H1 (cell line): ENCODE results near the gene MITF. TPM values are rescaled to one million over a fixed set of nuclear protein-coding genes. Genes with fewer than 3 reads are reported as not detected.

ENCODE experiments used
- CTCF ChIA-PET: fragments of 300-600 bp; sonication (Branson Sonifier 250); formaldehyde crosslinking; loops from one replicate; lab custom pipeline; 2021; ENCODE audit not compliant: partially characterized antibody; lab: Charles Lee
- POLR2A ChIA-PET: fragments of 300-600 bp; sonication (Branson Sonifier 250); formaldehyde crosslinking; loops from one replicate; lab custom pipeline; 2021; ENCODE audit warnings: inconsistent platforms; ENCODE audit not compliant: partially characterized antibody; lab: Charles Lee
- DNase-seq, 2 experiments: peaks; one replicate each; pipeline versions ENCODE4 v3.0.0 to v3.0.0-alpha.2; 2010 to 2022; ENCODE audit warnings: low spot score in 2 of 2, low read depth in 1 of 2, mixed read lengths in 1 of 2
- FAIRE-seq: peaks from 2 replicates; lab custom pipeline; 2011; peaks lifted over from hg19 to GRCh38; lab: Jason Lieb, UNC
- H2AFZ ChIP-seq: 2 replicates; pipeline ENCODE4 v1.8.1; 2012; ENCODE audit warnings: low read length, inconsistent platforms
- H2AK5ac ChIP-seq: 2 replicates; pipeline ENCODE4 v1.6.1; 2013; ENCODE audit warnings: low read depth, low read length
- H2BK120ac ChIP-seq: replicated peaks from 2 replicates; pipeline ENCODE3; 2013; ENCODE audit warnings: low read depth, low read length, inconsistent platforms
- H2BK12ac ChIP-seq: 2 replicates; pipeline ENCODE4 v1.6.1; 2013; ENCODE audit warnings: low read depth, low read length
- H2BK15ac ChIP-seq: 2 replicates; pipeline ENCODE4 v1.6.1; 2013; ENCODE audit warnings: low read length
- H2BK20ac ChIP-seq: 2 replicates; pipeline ENCODE4 v1.6.1; 2013; ENCODE audit warnings: low read length
- H2BK5ac ChIP-seq: 2 replicates; pipeline ENCODE4 v1.6.1; 2013; ENCODE audit warnings: low read depth, low read length
- H3K14ac ChIP-seq: 2 replicates; pipeline ENCODE4 v1.6.1; 2013; ENCODE audit warnings: inconsistent platforms; ENCODE audit not compliant: insufficient read length
- H3K18ac ChIP-seq: 2 replicates; pipeline ENCODE4 v1.6.1; 2013; ENCODE audit warnings: low read length; ENCODE audit errors: extremely low read depth
- H3K23ac ChIP-seq: 2 replicates; pipeline ENCODE4 v1.6.1; 2013; ENCODE audit warnings: inconsistent platforms; ENCODE audit not compliant: insufficient read length
- H3K23me2 ChIP-seq: 2 replicates; pipeline ENCODE4 v1.6.1; 2013; ENCODE audit warnings: low read depth, low read length
- H3K27ac ChIP-seq: 2 replicates; pipeline ENCODE4 v1.6.1; 2011; ENCODE audit warnings: low read depth, low read length, inconsistent platforms
- H3K27me3 ChIP-seq, 4 experiments: replicated peaks in 1 of 4; 1 replicate in 1 of 4; 2 replicates in 3 of 4; pipeline versions ENCODE4 v1.6.1 to v1.8.1; 2011 to 2013; ENCODE audit warnings: low read length in 3 of 4, mild to moderate bottlenecking in 3 of 4, inconsistent platforms in 2 of 4, mixed read lengths in 2 of 4, moderate library complexity in 1 of 4; ENCODE audit not compliant: control insufficient read depth in 3 of 4, insufficient read depth in 3 of 4; ENCODE audit errors: extremely low read depth in 1 of 4
- H3K36me3 ChIP-seq, 4 experiments: 2 replicates each; pipeline versions ENCODE4 v1.6.1 to v1.8.1; 2011 to 2013; ENCODE audit warnings: mild to moderate bottlenecking in 4 of 4, low read length in 3 of 4, moderate library complexity in 2 of 4, control low read depth in 1 of 4, inconsistent platforms in 1 of 4; ENCODE audit not compliant: insufficient read depth in 4 of 4, control insufficient read depth in 2 of 4
- H3K4ac ChIP-seq: replicated peaks from 2 replicates; pipeline ENCODE3; 2013; ENCODE audit warnings: low read length, low read depth, mixed read lengths, inconsistent platforms; ENCODE audit not compliant: insufficient read length
- H3K4me1 ChIP-seq, 4 experiments: replicated peaks in 1 of 4; 1 replicate in 1 of 4; 2 replicates in 3 of 4; pipeline versions ENCODE4 v1.6.1 to v1.8.1; 2011 to 2013; ENCODE audit warnings: low read length in 3 of 4, inconsistent platforms in 2 of 4, mixed read lengths in 1 of 4; ENCODE audit not compliant: insufficient read depth in 4 of 4, control insufficient read depth in 3 of 4
- H3K4me2 ChIP-seq, 2 experiments: 2 replicates each; pipeline versions ENCODE4 v1.6.1 to v1.8.1; 2011 to 2013; ENCODE audit warnings: low read depth in 2 of 2, low read length in 2 of 2, control low read depth in 1 of 2, inconsistent platforms in 1 of 2, mild to moderate bottlenecking in 1 of 2; ENCODE audit not compliant: insufficient read depth in 1 of 2
- H3K4me3 ChIP-seq, 4 experiments: fragments of 200-600, 300-600 bp in 1 of 4; sonication (generic), shearing (Covaris generic), sonication (Bioruptor Twin) in 1 of 4; 2 replicates each; pipeline versions ENCODE4 v1.5.1 to v1.8.1; 2011 to 2016; ENCODE audit warnings: low read length in 4 of 4, low read depth in 3 of 4, control low read depth in 2 of 4, inconsistent platforms in 2 of 4, mild to moderate bottlenecking in 2 of 4, mixed read lengths in 1 of 4, moderate library complexity in 1 of 4; ENCODE audit not compliant: insufficient read depth in 2 of 4; ENCODE audit errors: extremely low read depth in 1 of 4
- H3K56ac ChIP-seq: replicated peaks from 2 replicates; pipeline ENCODE3; 2013; ENCODE audit warnings: low read depth, mild to moderate bottlenecking, mixed read lengths, low read length, inconsistent platforms; ENCODE audit not compliant: insufficient read length
- H3K79me1 ChIP-seq: 2 replicates; pipeline ENCODE4 v1.6.1; 2013; ENCODE audit warnings: low read depth, low read length, control low read depth
- H3K79me2 ChIP-seq, 2 experiments: 2 replicates each; pipeline versions ENCODE4 v1.6.1 to v1.8.1; 2012 to 2013; ENCODE audit warnings: low read length in 2 of 2, mild to moderate bottlenecking in 2 of 2, inconsistent platforms in 1 of 2; ENCODE audit not compliant: insufficient read depth in 2 of 2, control insufficient read depth in 1 of 2
- H3K9ac ChIP-seq, 4 experiments: replicated peaks in 1 of 4; 1 replicate in 1 of 4; 2 replicates in 3 of 4; pipeline versions ENCODE4 v1.6.1 to v1.8.1; 2011 to 2013; ENCODE audit warnings: low read depth in 3 of 4, low read length in 3 of 4, control low read depth in 2 of 4, mild to moderate bottlenecking in 2 of 4, moderate library complexity in 2 of 4, inconsistent platforms in 1 of 4; ENCODE audit errors: extremely low read depth in 1 of 4
- H3K9me3 ChIP-seq, 2 experiments: 2 replicates each; pipeline versions ENCODE4 v1.6.1 to v1.8.1; 2012 to 2013; ENCODE audit warnings: mild to moderate bottlenecking in 2 of 2, moderate library complexity in 2 of 2, control low read depth in 1 of 2, inconsistent platforms in 1 of 2, low read depth in 1 of 2, low read length in 1 of 2, mixed read lengths in 1 of 2; ENCODE audit not compliant: insufficient read depth in 2 of 2
- H4K20me1 ChIP-seq, 2 experiments: replicated peaks in 1 of 2; 2 replicates each; pipeline versions ENCODE3 to v1.8.1; 2011 to 2013; ENCODE audit warnings: inconsistent platforms in 2 of 2, low read length in 2 of 2, mild to moderate bottlenecking in 1 of 2; ENCODE audit not compliant: insufficient read depth in 2 of 2, control insufficient read depth in 1 of 2
- H4K5ac ChIP-seq: 2 replicates; pipeline ENCODE4 v1.6.1; 2013; ENCODE audit warnings: low read length, low read depth, mixed read lengths, inconsistent platforms; ENCODE audit not compliant: insufficient read length
- H4K8ac ChIP-seq: 2 replicates; pipeline ENCODE4 v1.8.0; 2013; ENCODE audit warnings: mild to moderate bottlenecking, moderate library complexity, low read length, inconsistent platforms; ENCODE audit not compliant: insufficient read depth; ENCODE audit errors: extremely low read depth
- H4K91ac ChIP-seq: replicated peaks from 2 replicates; pipeline ENCODE3; 2013; ENCODE audit warnings: low read length, mixed read lengths, inconsistent platforms; ENCODE audit not compliant: insufficient read length
- BRCA1 ChIP-seq: IDR thresholded peaks from 2 replicates; pipeline ENCODE4 v1.6.1; 2012; ENCODE audit warnings: low read depth, low read length, improper control_type of control experiment
- CTBP2 ChIP-seq: IDR thresholded peaks from 2 replicates; pipeline ENCODE4 v1.7.0; 2011; ENCODE audit warnings: borderline replicate concordance, mild to moderate bottlenecking, moderate library complexity, mixed read lengths, low read length; ENCODE audit not compliant: insufficient read depth, insufficient read length
- FOSL1 ChIP-seq: IDR thresholded peaks from 2 replicates; pipeline ENCODE4 v1.6.1; 2011; ENCODE audit warnings: mild to moderate bottlenecking, low read depth, low read length, moderate library complexity; ENCODE audit not compliant: insufficient read depth
- GTF2F1 ChIP-seq: IDR thresholded peaks from 2 replicates; pipeline ENCODE4 v1.6.1; 2012; ENCODE audit warnings: low read depth, low read length, improper control_type of control experiment, borderline replicate concordance
- KDM5A ChIP-seq: fragments of 200-600 bp; IDR thresholded peaks from 2 replicates; pipeline ENCODE4 v1.7.1; 2012; ENCODE audit warnings: mild to moderate bottlenecking, low read length, inconsistent platforms, mixed read lengths
- MAFK ChIP-seq: IDR thresholded peaks from 2 replicates; pipeline ENCODE4 v1.6.1; 2012; ENCODE audit warnings: low read depth, mild to moderate bottlenecking, improper control_type of control experiment, low read length
- RBBP5 ChIP-seq: IDR thresholded peaks from 2 replicates; pipeline ENCODE4 v1.7.1; 2012; ENCODE audit warnings: low read depth, mild to moderate bottlenecking, inconsistent platforms, low read length, moderate library complexity, borderline replicate concordance
- SIX5 ChIP-seq: IDR thresholded peaks from 2 replicates; pipeline ENCODE4 v1.6.1; 2011; ENCODE audit warnings: mild to moderate bottlenecking, low read depth, low read length
- SP4 ChIP-seq: IDR thresholded peaks from 2 replicates; pipeline ENCODE4 v1.6.1; 2012; ENCODE audit warnings: low read length, inconsistent platforms
- WGBS, 2 experiments: shearing (Covaris generic) in 1 of 2; methylation state at CpG; one replicate each; pipeline versions ENCODE4 v1.1.6 to v1.1.7; 2013 to 2015; ENCODE audit warnings: low lambda C conversion rate in 2 of 2, mixed read lengths in 2 of 2, inconsistent platforms in 1 of 2, low coverage in 1 of 2, missing lambda C conversion rate in 1 of 2; ENCODE audit not compliant: insufficient replicate concordance in 2 of 2, insufficient coverage in 1 of 2, insufficient read length in 1 of 2; ENCODE audit errors: extremely low coverage in 1 of 2, missing lambda C conversion rate in 1 of 2; 5-methylcytosine and 5-hydroxymethylcytosine counted together
- polyA plus RNA-seq, 7 experiments: library from polyadenylated mRNA; depleted of rRNA in 3 of 7; stranded (reverse) in 5 of 7; unstranded in 2 of 7; fragments of >200 nt in 5 of 7; fragments of 200-250 nt in 2 of 7; gene quantifications; 1 replicate in 5 of 7; 2 replicates in 1 of 7; 4 replicates in 1 of 7; pipeline versions ENCODE4 v1.2.1 to v1.2.3, GENCODE V29; 2011 to 2013; ENCODE audit warnings: missing spikeins in 2 of 7, mixed read lengths in 2 of 7
- total RNA-seq: library from RNA; stranded (reverse); fragmentation: NEBNext Ultra II Directional; extraction: Animal tissue kit (Norgen Biotek cat#: 25700); gene quantifications from 2 replicates; pipeline ENCODE4 v1.2.1, GENCODE V29; 2021
- TF ChIP-seq, protein P1 (sequence below): IDR thresholded peaks from 2 replicates; pipeline ENCODE4 v1.6.1; 2012; ENCODE audit warnings: inconsistent platforms
- TF ChIP-seq, protein P2 (sequence below): IDR thresholded peaks from 2 replicates; pipeline ENCODE4 v1.6.1; 2012; ENCODE audit warnings: low read length, inconsistent platforms

The MITF gene
- total and polyA plus RNA-seq, 2 of the 8 experiments (the other 6 are each of a cell fraction or from before 2014, with no cell fraction given), result 0.53 to 1.4 TPM

DNA sequence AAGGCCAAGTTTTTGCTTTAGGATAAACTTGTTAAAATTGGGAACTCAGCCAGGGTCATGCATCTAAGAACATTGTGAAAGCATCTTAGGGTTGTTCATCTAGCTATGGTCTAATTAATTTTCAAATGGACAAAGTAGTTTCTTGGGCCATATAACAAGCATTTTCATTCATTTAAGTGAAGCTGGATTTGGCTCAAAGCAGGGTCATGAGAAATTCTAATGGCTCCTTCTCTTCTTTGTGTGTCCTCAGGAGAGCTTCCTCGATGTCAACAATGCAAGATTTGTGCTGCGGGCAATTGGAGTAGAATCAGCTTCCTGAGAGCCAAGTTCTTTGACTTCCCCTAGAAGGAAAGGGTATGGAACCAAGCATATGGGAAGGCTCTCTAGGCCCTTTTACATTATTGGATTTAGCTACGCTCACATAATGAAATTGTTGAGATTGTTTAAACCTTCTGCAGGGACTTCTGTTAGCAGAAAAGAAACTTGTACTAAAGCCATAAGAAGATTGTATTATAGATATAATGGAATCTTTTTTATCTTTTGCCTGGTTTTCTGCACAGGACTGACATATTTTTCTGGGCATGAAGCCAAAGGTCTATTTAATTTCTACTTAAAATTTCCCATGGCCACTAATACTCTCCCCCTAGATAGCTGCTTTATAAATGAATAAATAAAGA lies 258.5 kb downstream of the MITF start:
- no peak overlapping the region for H4K91ac ChIP-seq
- H2BK12ac ChIP-seq, result no peak overlapping the region
- H2AK5ac ChIP-seq, result no peak overlapping the region
- H3K4me3 ChIP-seq, result no peak overlapping the region
- no peak overlapping the region for H2BK120ac ChIP-seq
- no peak overlapping the region for H2BK5ac ChIP-seq
- no peaks in the 10 kb centered on the region for H3K27me3 ChIP-seq
- no peak for DNase-seq
- no peak overlapping the region for H3K23ac ChIP-seq
- H3K18ac ChIP-seq, result no peak overlapping the region
- POLR2A ChIA-PET, result no interaction called here
- no peak overlapping the region for H3K27ac ChIP-seq
- H3K4me1 ChIP-seq, result peaks cover 0 to 3% (median 0%) of the 10 kb centered on the region in 4 experiments; a peak in 1 of 7 replicates
- H3K56ac ChIP-seq, result no peak overlapping the region
- no peak overlapping the region for H3K4me2 ChIP-seq
- no peak overlapping the region for H2BK15ac ChIP-seq
- no peak overlapping the region for H4K5ac ChIP-seq
- H3K79me2 ChIP-seq, result no peaks in the 10 kb centered on the region
- no peaks in the 10 kb centered on the region for H3K9me3 ChIP-seq
- FAIRE-seq, result no peak
- no peak overlapping the region for H4K8ac ChIP-seq
- H2AFZ ChIP-seq, result 0 out of 2 replicates have a peak overlapping the region, but pooled peaks have one; percentile 24
- no peaks in the 10 kb centered on the region for H3K79me1 ChIP-seq
- CTCF ChIA-PET, result interaction anchor here (0.5 kb wide), 1 partner anchor 74 kb away, joined by 3 read pairs; no protein-coding TSS in a partner anchor
- 91% methylated on average over 3 of the region's 3 CpGs; no CpG with 5 or more reads in 1 of the 2 experiments for WGBS, 2 experiments
- H4K20me1 ChIP-seq, result no peaks in the 10 kb centered on the region
- H3K14ac ChIP-seq, result no peak overlapping the region
- no peak overlapping the region for H3K9ac ChIP-seq
- H3K23me2 ChIP-seq, result no peaks in the 10 kb centered on the region
- no peaks in the 10 kb centered on the region for H3K36me3 ChIP-seq
- H3K4ac ChIP-seq, result no peak overlapping the region
- no peak overlapping the region for H2BK20ac ChIP-seq
- TF ChIP-seq RBBP5 (no peak), BRCA1 (no peak), MAFK (no peak), CTBP2 (no peak), SIX5 (no peak), SP4 (no peak), KDM5A (no peak), GTF2F1 (no peak), FOSL1 (no peak)
- TF ChIP-seq, protein P1, sequence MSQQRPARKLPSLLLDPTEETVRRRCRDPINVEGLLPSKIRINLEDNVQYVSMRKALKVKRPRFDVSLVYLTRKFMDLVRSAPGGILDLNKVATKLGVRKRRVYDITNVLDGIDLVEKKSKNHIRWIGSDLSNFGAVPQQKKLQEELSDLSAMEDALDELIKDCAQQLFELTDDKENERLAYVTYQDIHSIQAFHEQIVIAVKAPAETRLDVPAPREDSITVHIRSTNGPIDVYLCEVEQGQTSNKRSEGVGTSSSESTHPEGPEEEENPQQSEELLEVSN, result no peak
- TF ChIP-seq, protein P2, sequence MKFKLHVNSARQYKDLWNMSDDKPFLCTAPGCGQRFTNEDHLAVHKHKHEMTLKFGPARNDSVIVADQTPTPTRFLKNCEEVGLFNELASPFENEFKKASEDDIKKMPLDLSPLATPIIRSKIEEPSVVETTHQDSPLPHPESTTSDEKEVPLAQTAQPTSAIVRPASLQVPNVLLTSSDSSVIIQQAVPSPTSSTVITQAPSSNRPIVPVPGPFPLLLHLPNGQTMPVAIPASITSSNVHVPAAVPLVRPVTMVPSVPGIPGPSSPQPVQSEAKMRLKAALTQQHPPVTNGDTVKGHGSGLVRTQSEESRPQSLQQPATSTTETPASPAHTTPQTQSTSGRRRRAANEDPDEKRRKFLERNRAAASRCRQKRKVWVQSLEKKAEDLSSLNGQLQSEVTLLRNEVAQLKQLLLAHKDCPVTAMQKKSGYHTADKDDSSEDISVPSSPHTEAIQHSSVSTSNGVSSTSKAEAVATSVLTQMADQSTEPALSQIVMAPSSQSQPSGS, result no peak
